GM12892 (cell line): ENCODE results near the gene VLDLR.

Experiments used
- POLR2A ChIP-seq: IDR thresholded peaks from 2 replicates; pipeline ENCODE4 v1.6.1; 2011; ENCODE audit warnings: low read depth, low read length, control low read depth
- POLR2AphosphoS5 ChIP-seq: IDR thresholded peaks from 2 replicates; pipeline ENCODE4 v1.6.1; 2011; ENCODE audit warnings: low read depth, low read length, control low read depth
- TAF1 ChIP-seq: IDR thresholded peaks from 2 replicates; pipeline ENCODE4 v1.6.1; 2011; ENCODE audit warnings: low read depth, mild to moderate bottlenecking, control low read depth, low read length, borderline replicate concordance

GRCh38 chr9:2657427-2657826, 35.8 kb downstream of the VLDLR start:
- TF ChIP-seq TAF1, result no peak
- TF ChIP-seq POLR2A, result no peak
- TF ChIP-seq POLR2AphosphoS5, result no peak
